ENCODE results near the gene AMZ1. TPM values are rescaled to one million over a fixed set of nuclear protein-coding genes. Genes with fewer than 3 reads are reported as not detected.

Gene AMZ1
- total and polyA plus RNA-seq, 8 donors, result under 0.01 to 1.4 (median 0.45) TPM; not detected in 5

DNA sequence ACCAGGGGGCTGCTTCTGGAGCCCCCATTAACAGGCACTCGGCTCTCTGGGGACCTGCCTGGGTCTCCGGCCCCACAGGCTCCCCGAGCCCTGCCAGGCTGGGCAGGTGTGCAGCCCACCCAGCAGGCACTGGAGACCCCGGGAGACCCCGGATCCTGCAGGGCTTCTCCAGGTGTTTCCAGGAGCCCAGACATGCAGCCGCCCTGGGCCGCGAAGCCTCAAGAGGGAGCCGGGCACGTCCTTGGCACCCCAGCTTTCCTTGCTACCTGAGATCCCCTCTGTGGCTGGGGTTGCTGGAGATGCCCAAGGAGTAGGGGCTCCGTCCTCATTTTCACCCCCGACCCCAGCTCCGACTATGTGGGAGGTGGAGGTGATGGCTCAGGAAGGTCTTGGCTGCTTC is 7.7 kb upstream of the AMZ1 start:
- H3K27ac ChIP-seq, result no peak overlapping the region
- DNase-seq, result no peak
- H3K4me1 ChIP-seq, result peaks cover 0 to 12% (median 7%) of the 10 kb centered on the region in 4 donors
- intact Hi-C loops (cut with DNase I; ENCODE audit: low total_unique reads), result loop anchor here (10.0 kb wide), 1 partner anchor 205 kb away; the partner anchor contains the start of gene GRIFIN
- H3K36me3 ChIP-seq, result no peaks in the 10 kb centered on the region
- WGBS, 5 donors, result 82 to 89% (median 83%) methylated on average over 12 to 13 of the region's 13 CpGs
- peaks cover 0 to 3% (median 2%) of the 10 kb centered on the region in 4 donors for H3K9me3 ChIP-seq
- H3K4me3 ChIP-seq, result no peak overlapping the region
- H3K27me3 ChIP-seq, result peaks cover 0 to 61% (median 12%) of the 10 kb centered on the region in 3 donors
- TF ChIP-seq, protein P1, sequence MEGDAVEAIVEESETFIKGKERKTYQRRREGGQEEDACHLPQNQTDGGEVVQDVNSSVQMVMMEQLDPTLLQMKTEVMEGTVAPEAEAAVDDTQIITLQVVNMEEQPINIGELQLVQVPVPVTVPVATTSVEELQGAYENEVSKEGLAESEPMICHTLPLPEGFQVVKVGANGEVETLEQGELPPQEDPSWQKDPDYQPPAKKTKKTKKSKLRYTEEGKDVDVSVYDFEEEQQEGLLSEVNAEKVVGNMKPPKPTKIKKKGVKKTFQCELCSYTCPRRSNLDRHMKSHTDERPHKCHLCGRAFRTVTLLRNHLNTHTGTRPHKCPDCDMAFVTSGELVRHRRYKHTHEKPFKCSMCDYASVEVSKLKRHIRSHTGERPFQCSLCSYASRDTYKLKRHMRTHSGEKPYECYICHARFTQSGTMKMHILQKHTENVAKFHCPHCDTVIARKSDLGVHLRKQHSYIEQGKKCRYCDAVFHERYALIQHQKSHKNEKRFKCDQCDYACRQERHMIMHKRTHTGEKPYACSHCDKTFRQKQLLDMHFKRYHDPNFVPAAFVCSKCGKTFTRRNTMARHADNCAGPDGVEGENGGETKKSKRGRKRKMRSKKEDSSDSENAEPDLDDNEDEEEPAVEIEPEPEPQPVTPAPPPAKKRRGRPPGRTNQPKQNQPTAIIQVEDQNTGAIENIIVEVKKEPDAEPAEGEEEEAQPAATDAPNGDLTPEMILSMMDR (IDR thresholded peaks at IDR 0.05), result no peak
- TF ChIP-seq EP300 (IDR thresholded peaks at IDR 0.05) (no peak), POLR2A (IDR thresholded peaks at IDR 0.05) (no peak), POLR2AphosphoS5 (IDR thresholded peaks at IDR 0.05) (no peak)

DNA sequence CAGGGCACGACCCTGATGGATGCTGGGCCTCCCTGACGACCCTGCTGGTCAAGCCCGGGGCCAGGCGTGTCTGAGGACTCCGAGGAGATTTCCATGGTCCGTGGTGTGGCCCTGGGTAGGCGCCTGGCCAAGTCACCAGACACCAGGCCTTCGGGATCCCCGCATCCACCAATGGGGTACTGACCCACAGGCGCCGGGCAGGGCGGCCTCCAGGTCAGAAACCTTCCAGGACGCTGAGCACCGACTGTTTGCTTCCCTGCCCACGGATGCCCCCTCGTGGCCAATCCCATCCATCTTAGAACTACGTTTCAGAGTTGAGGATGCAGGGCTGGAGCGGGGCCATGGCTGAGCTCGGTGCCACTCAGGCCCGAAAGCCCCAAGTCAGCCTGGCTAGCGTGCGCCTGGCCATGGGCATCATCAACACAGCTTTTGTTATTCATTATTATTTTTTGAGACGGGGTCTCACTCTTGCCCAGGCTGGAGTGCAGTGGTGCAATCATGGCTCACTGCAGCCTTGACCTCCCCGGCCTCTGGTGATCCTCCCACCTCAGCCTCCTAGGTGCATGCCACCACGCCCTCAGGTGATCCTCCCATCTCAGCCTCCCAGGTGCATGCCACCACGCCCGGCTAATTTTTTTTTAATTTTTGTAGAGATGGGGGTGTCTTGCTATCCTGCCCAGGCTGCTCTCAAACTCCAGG is 7.1 kb upstream of the AMZ1 start:
- WGBS, 5 donors, result 30 to 39% (median 32%) methylated on average over 13 to 27 of the region's 27 CpGs
- Histone ChIP-seq H3K4me3 (no peak overlapping the region), H3K4me1 (peaks cover 0 to 12% (median 7%) of the 10 kb centered on the region in 4 donors), H3K27ac (no peak overlapping the region), H3K27me3 (peaks cover 0 to 68% (median 13%) of the 10 kb centered on the region in 3 donors), H3K36me3 (no peaks in the 10 kb centered on the region), H3K9me3 (no peaks in the 10 kb centered on the region)
- TF ChIP-seq POLR2A (IDR thresholded peaks at IDR 0.05), result no peak
- peak in 1 of 3 donors; percentile 49 for TF ChIP-seq POLR2AphosphoS5 (IDR thresholded peaks at IDR 0.05)
- TF ChIP-seq, protein P1 (IDR thresholded peaks at IDR 0.05), result peak in 5 of 7 experiments; percentile 40 to 71 (median 69)
- TF ChIP-seq EP300 (IDR thresholded peaks at IDR 0.05), result no peak
- intact Hi-C loops (cut with DNase I; ENCODE audit: low total_unique reads), result loop anchor here (10.0 kb wide), 1 partner anchor 206 kb away; the partner anchor contains the start of gene GRIFIN
- DNase-seq, result peak; percentile 87 to 89

DNA sequence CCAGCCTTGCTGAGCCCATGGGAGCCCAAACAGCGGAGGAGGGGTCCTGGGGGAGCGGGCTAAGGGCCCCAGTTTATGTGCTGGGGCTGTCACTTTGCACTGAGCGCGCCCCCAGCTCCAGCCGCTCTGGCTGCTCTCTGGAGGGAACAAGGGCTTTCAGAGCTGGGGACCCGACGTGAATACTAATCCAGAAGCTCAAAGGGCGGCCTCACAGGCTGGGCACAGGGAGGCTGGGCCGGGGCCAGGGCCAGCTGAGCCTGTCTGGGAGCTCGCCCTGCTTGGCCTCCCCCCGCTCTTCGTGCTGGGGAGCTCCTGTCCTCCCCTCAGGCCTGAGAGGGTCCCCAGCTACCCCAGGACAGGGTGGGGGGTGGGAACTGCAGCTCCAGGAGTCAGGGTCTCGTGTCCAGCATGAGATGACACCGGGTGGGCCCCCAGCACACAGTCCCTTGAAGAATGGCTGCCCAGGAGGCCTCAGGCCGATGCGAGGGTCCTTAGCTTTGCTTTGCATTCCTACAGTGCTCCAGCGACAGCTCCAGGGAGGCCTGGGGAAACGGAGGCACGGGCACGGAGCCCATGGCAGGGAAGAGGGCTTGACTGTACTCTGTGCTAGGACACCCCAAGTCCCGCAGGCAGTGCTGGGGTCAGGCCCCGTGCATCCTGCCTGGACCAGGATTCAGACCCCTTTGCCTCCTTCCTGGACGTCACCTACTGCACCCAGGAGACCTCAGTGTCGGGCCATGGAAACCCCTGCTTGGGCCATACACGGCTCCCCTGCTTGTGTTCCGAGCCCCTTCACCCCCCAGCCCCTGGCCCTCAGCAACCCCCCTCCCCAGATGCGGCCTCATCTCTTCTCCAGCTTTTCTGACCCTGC is 5.8 kb upstream of the AMZ1 start:
- Histone ChIP-seq H3K36me3 (no peaks in the 10 kb centered on the region), H3K27ac (no peak overlapping the region), H3K9me3 (no peaks in the 10 kb centered on the region), H3K4me1 (peaks cover under 1 to 14% (median 8%) of the 10 kb centered on the region in 4 donors), H3K27me3 (peaks cover 0 to 80% (median 22%) of the 10 kb centered on the region in 3 donors), H3K4me3 (no peak overlapping the region)
- TF ChIP-seq POLR2AphosphoS5 (IDR thresholded peaks at IDR 0.05), result no peak
- no peak for TF ChIP-seq EP300 (IDR thresholded peaks at IDR 0.05)
- TF ChIP-seq POLR2A (IDR thresholded peaks at IDR 0.05), result no peak
- TF ChIP-seq, protein P1 (IDR thresholded peaks at IDR 0.05), result no peak
- no peak for DNase-seq
- WGBS, 5 donors, result 81 to 88% (median 85%) methylated on average over 8 to 27 of the region's 27 CpGs
- intact Hi-C loops (cut with DNase I; ENCODE audit: low total_unique reads), result loop anchor here (10.0 kb wide), 1 partner anchor 207 kb away; the partner anchor contains the start of gene GRIFIN

DNA sequence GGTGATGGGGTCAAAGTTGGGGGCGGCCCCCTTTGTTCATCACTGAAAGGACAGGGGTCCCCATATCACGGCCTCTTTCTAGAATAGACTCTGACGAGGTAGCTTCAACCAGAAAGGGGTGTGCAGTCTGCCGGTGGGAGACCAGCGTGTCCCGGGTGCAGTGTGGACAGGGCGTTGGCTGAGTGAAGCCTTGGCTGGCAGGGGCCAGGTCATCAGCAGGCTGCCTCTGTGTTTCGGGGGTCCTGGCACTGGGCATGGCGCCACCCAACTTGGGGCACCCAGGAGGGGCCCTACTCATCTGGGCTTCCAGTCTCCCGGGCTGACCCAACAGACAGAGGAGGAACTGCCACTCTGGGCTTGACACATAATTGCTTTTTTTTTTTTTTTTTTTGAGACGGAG is 3.5 kb upstream of the AMZ1 start:
- no peak for DNase-seq
- Histone ChIP-seq H3K4me3 (no peak overlapping the region), H3K36me3 (no peaks in the 10 kb centered on the region), H3K9me3 (no peaks in the 10 kb centered on the region), H3K27ac (no peak overlapping the region), H3K4me1 (peaks cover 14 to 34% (median 28%) of the 10 kb centered on the region in 4 donors), H3K27me3 (peaks cover 15 to 98% (median 45%) of the 10 kb centered on the region in 3 donors)
- no peak for TF ChIP-seq POLR2A (IDR thresholded peaks at IDR 0.05)
- no peak for TF ChIP-seq EP300 (IDR thresholded peaks at IDR 0.05)
- TF ChIP-seq, protein P1 (IDR thresholded peaks at IDR 0.05), result no peak
- TF ChIP-seq POLR2AphosphoS5 (IDR thresholded peaks at IDR 0.05), result no peak
- intact Hi-C loops (cut with DNase I; ENCODE audit: low total_unique reads), result loop anchor here (10.0 kb wide), 1 partner anchor 210 kb away; the partner anchor contains the start of gene GRIFIN
- 76 to 94% (median 93%) methylated on average over 10 to 11 of the region's 11 CpGs for WGBS, 5 donors
